Aorta (tissue), 5 donors: Measurements from ENCODE around the gene BBC3. TPM values are rescaled to one million over a fixed set of nuclear protein-coding genes. Genes with fewer than 3 reads are reported as not detected.
A peak's percentile ranks its signal among the peaks of the same experiment; 100 is the strongest.

ENCODE experiments used
- ATAC-seq: fragments of 200-7000 bp; cut with Tn5 transposase; one replicate; pipeline ENCODE4 v1.9.1; 2022; ENCODE audit warnings: moderate library complexity; ENCODE audit not compliant: low FRiP score
- DNase-seq, 2 donors: peaks; one replicate each; pipeline ENCODE4 v3.0.0-alpha.2; 2020
- H3K27ac ChIP-seq, 2 donors: one replicate each; pipeline ENCODE4 v1.5.1; 2013; ENCODE audit warnings: low read length in 2 of 2, mild to moderate bottlenecking in 2 of 2, moderate library complexity in 2 of 2, control low read depth in 1 of 2, inconsistent platforms in 1 of 2, low read depth in 1 of 2
- H3K27me3 ChIP-seq, 2 donors: one replicate each; pipeline ENCODE4 v1.6.1; 2013; ENCODE audit warnings: control low read depth in 1 of 2, low read length in 1 of 2, mild to moderate bottlenecking in 1 of 2, moderate library complexity in 1 of 2; ENCODE audit not compliant: insufficient read depth in 2 of 2, control insufficient read depth in 1 of 2
- H3K36me3 ChIP-seq, 2 donors: one replicate each; pipeline ENCODE4 v1.6.1; 2013; ENCODE audit warnings: control low read depth in 1 of 2, low read length in 1 of 2, mild to moderate bottlenecking in 1 of 2; ENCODE audit not compliant: insufficient read depth in 2 of 2, control insufficient read depth in 1 of 2
- H3K4me1 ChIP-seq, 2 donors: one replicate each; pipeline ENCODE4 v1.6.1; 2013; ENCODE audit warnings: low read length in 2 of 2, control low read depth in 1 of 2, mild to moderate bottlenecking in 1 of 2, moderate library complexity in 1 of 2; ENCODE audit not compliant: insufficient read depth in 2 of 2, control insufficient read depth in 1 of 2
- H3K4me3 ChIP-seq, 2 donors: one replicate each; pipeline ENCODE4 v1.5.1; 2013; ENCODE audit warnings: low read length in 2 of 2, control low read depth in 1 of 2, mild to moderate bottlenecking in 1 of 2
- H3K9me3 ChIP-seq: one replicate; pipeline ENCODE4 v1.6.1; 2013; ENCODE audit warnings: mild to moderate bottlenecking, low read length; ENCODE audit not compliant: control insufficient read depth
- WGBS, 2 donors: extraction: QIAGEN DNeasy Blood & Tissue Kit; methylation state at CpG; one replicate each; pipeline ENCODE4 v1.1.7; 2013; 5-methylcytosine and 5-hydroxymethylcytosine counted together
- intact Hi-C, 2 donors: fragments of 100-400 bp; cut with DNase I; formaldehyde crosslinking; loops; one replicate each; pipeline versions ENCODE4 v1.14.2 to v1.15.0; 2022
- polyA plus RNA-seq, 2 donors: library from polyadenylated mRNA; stranded (reverse); fragments of 200-250 nt; gene quantifications; one replicate each; pipeline ENCODE4 v1.2.3, GENCODE V29; 2013
- total RNA-seq, 2 donors: library from RNA; stranded (reverse); fragmentation: NEBNext Ultra II Directional; extraction: Animal tissue kit (Norgen Biotek cat#: 25700); gene quantifications; one replicate each; pipeline ENCODE4 v1.2.1, GENCODE V29; 2021
- donor health status: healthy with polysubstance abuse.
- donor health status: Bipolar disorder and iron deficiency.
- donor health status: DM: no; HTN: no; CAD: no.
- donor health status: DM: no; HTN: no; CAD: no.
- donor health status: DM: yes; HTN: yes; CAD: no.

BBC3 gene
- total and polyA plus RNA-seq, 4 donors: 6.1 to 8.6 (median 7.1) TPM

DNA sequence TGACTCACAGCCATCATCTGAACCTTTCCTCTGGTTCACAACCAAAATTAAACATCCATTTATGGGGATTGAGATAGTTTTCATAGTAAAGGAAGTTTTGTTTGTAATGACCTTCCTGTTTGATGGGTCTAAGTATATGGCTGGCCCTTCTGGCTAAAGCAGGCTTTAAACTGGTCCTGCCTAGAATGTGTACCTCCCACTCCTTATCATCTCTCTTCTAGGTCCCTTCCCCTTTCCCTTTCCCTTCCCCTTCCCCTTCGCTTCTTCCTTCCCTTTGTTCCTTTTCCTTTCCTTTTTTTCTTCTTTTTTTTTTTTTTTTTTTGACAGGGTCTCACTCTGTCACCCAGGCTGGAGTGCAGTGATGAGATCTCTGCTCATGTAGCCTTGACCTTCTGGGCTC, 35.6 kb downstream of the BBC3 start:
- 88 to 92% methylated on average over 1 of the region's 1 CpG for WGBS, 2 donors
- intact Hi-C loops: loop anchor here in 1 of 2 donors (10.0 kb wide), 1 partner anchor 49 kb away; no protein-coding TSS in a partner anchor

DNA sequence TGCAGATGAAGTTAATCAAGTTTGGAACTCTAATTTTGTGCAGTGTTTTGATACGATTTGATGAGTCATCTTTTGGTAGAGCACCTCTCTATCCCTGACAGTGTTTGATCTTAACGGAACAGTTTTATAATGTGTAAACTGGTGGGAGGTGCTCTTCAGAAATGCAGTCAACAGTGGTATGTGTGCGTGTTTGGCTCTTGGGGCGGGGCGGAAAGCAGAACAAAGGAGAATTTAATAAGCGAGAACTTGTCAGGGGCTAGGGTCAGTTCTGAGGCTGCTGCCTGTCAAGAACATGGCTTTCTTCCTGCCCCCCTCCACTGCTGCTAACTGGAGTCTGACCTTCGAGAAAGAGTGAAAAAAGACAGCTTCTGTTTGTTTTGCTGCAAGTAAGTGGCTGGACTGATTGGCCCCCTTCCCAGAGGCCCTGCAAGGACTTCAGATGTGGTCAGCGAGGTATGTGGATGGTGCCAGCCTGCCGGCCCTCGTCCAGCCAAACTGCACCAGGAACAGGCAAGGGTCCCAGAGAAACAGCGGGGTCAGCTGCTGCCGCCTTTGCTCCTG, 40.8 kb downstream of the BBC3 start:
- Histone ChIP-seq H3K27ac (peak overlapping the region; percentile 69 to 96), H3K27me3 (no peaks in the 10 kb centered on the region), H3K9me3 (no peaks in the 10 kb centered on the region), H3K4me3 (no peak overlapping the region), H3K36me3 (no peaks in the 10 kb centered on the region), H3K4me1 (no peaks in the 10 kb centered on the region)
- WGBS, 2 donors: 8 to 10% methylated on average over 12 of the region's 12 CpGs
- DNase-seq: peak; percentile 86 to 87
- intact Hi-C loops: loop anchor here in 1 of 2 donors (10.0 kb wide), 1 partner anchor 55 kb away; no protein-coding TSS in a partner anchor
- ATAC-seq: peak; percentile 66

More for the DNA sequence above, 35.6 kb downstream of the BBC3 start:
- DNase-seq (no peak), ATAC-seq (no peak)
- Histone ChIP-seq H3K9me3 (no peaks in the 10 kb centered on the region), H3K27ac (no peak overlapping the region), H3K27me3 (no peaks in the 10 kb centered on the region), H3K4me3 (no peak overlapping the region), H3K36me3 (no peaks in the 10 kb centered on the region), H3K4me1 (no peaks in the 10 kb centered on the region)

DNA sequence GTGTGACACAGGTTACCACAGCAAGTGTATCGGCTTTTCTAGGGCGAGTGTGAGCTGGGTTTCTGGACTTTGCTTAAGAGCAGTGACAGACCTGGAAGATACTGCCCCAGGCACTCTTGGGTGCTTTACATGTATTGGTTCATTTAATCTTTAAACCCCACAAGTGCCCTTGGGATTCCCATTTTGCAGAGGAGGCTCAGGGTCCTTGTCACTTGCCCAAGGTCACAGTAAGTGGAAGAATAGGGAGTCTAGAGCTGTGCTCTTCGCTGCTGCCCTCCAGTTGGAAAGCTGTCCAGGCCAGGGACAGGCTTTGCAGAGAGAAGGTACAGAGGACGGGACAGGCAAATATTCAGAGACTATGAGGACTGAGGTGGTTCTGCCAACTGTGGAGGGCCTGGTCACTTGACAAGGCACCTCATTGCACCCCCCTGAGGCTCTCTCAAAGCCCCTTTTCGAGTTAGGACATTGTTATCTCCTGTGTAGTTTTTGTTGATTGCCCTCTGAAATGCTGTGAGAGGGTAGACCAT, 42.4 kb downstream of the BBC3 start:
- ATAC-seq: no peak
- intact Hi-C loops: no loop called here
- Histone ChIP-seq H3K9me3 (no peaks in the 10 kb centered on the region), H3K4me1 (no peaks in the 10 kb centered on the region), H3K36me3 (no peaks in the 10 kb centered on the region), H3K4me3 (no peak overlapping the region), H3K27ac (peak overlapping the region in 1 of 2 donors; percentile 19), H3K27me3 (no peaks in the 10 kb centered on the region)
- DNase-seq: no peak
- WGBS, 2 donors: 89 to 90% methylated on average over 5 of the region's 5 CpGs

- Histone ChIP-seq H3K4me1 (no peaks in the 10 kb centered on the region), H3K27me3 (no peaks in the 10 kb centered on the region), H3K9me3 (no peaks in the 10 kb centered on the region), H3K36me3 (no peaks in the 10 kb centered on the region), H3K4me3 (no peak overlapping the region), H3K27ac (no peak overlapping the region)
- intact Hi-C loops: no loop called here
- no peak for ATAC-seq
- 85 to 88% methylated on average over 6 of the region's 6 CpGs for WGBS, 2 donors
- no peak for DNase-seq
Observed at GRCh38 chr19:47187797-47188196, 43.2 kb downstream of the BBC3 start.

DNA sequence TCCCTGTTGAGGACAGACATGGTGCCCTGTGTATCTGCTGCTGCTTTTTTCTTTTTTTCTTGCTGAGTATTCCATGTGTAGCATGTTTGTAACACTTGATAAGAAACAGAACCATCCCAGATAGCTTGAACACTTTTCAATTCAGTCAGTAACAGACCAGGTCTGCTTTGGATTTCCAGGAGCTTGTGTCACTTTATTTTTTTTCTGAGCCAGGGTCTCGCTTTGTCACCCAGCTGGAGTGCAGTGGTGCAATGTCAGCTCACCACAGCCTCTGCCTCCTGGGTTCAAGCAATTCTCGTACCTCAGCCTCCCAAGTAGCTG, 43.7 kb downstream of the BBC3 start:
- DNase-seq: no peak
- Histone ChIP-seq H3K4me1 (no peaks in the 10 kb centered on the region), H3K9me3 (no peaks in the 10 kb centered on the region), H3K4me3 (no peak overlapping the region), H3K27ac (no peak overlapping the region), H3K27me3 (no peaks in the 10 kb centered on the region), H3K36me3 (no peaks in the 10 kb centered on the region)
- WGBS, 2 donors: 64 to 91% methylated on average over 2 of the region's 2 CpGs
- intact Hi-C loops: no loop called here
- no peak for ATAC-seq

GRCh38 chr19:47186446-47187334, 44.3 kb downstream of the BBC3 start:
- Histone ChIP-seq H3K9me3 (no peaks in the 10 kb centered on the region), H3K4me3 (no peak overlapping the region), H3K4me1 (no peaks in the 10 kb centered on the region), H3K27me3 (no peaks in the 10 kb centered on the region), H3K36me3 (no peaks in the 10 kb centered on the region), H3K27ac (no peak overlapping the region)
- intact Hi-C loops: no loop called here
- no peak for DNase-seq
- ATAC-seq: no peak
- 82 to 85% methylated on average over 17 of the region's 17 CpGs for WGBS, 2 donors

GRCh38 chr19:47183601-47184000, 47.4 kb downstream of the BBC3 start:
- Histone ChIP-seq H3K27me3 (no peaks in the 10 kb centered on the region), H3K4me3 (no peak overlapping the region), H3K36me3 (peaks cover 1 to 3% of the 10 kb centered on the region in 2 donors), H3K27ac (peak overlapping the region in 1 of 2 donors; percentile 30), H3K9me3 (no peaks in the 10 kb centered on the region), H3K4me1 (no peaks in the 10 kb centered on the region)
- peak in 1 of 2 donors; percentile 43 for DNase-seq
- intact Hi-C loops: no loop called here
- whole genome bisulfite sequencing, 2 donors: 74 to 76% methylated on average over 2 of the region's 2 CpGs
- ATAC-seq: no peak

GRCh38 chr19:47179653-47180310, 51.2 kb downstream of the BBC3 start:
- intact Hi-C loops: no loop called here
- H3K36me3 ChIP-seq: peaks cover 1 to 3% of the 10 kb centered on the region in 2 donors
- DNase-seq: peak in 1 of 2 donors; percentile 24
- WGBS, 2 donors: 82 to 84% methylated on average over 4 of the region's 4 CpGs
- H3K27me3 ChIP-seq: no peaks in the 10 kb centered on the region
- H3K27ac ChIP-seq: no peak overlapping the region
- H3K4me1 ChIP-seq: no peaks in the 10 kb centered on the region
- ATAC-seq: no peak
- no peak overlapping the region for H3K4me3 ChIP-seq
- no peaks in the 10 kb centered on the region for H3K9me3 ChIP-seq
